Measurements from ENCODE around the gene OR5C1.
"Not testable (repeated sequence)": the region's sequence is repeated elsewhere in the genome, so short reads cannot be mapped to it uniquely, and the experiment has no call there.

Gene OR5C1

DNA sequence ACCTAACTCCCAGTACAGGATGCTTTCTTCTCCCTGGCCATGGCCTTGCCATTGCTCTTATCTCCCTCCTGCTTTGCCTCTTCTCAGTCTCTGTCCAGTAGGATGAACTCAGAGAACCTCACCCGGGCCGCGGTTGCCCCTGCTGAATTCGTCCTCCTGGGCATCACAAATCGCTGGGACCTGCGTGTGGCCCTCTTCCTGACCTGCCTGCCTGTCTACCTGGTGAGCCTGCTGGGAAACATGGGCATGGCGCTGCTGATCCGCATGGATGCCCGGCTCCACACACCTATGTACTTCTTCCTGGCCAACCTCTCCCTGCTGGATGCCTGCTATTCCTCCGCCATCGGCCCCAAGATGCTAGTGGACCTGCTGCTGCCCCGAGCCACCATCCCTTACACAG is at the start of gene OR5C1:
Gene OR5C1 (plus strand): TSS at position 103 of the 400 bp plus-strand sequence. CDS start 0 bp downstream, at position 103.
- no peak for DNase-seq

DNA sequence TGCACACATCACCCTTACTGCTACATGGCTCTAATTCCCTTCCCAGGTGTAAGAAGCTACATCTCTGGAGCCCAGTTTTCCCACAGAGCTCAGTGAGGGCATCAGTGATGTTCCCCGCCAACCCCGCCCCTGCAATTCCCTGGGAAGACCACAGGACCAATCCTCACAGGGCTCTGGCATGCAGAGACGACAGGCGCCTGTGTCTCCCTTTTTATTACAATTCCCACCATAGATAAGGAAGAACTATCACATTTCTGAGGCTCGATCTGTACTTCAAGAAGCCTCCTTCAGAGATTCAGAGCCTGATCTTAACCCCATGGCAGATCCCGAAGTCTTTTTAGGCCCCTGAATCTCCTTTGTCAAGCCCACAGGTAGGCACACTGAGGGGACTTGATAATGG is 46.7 kb upstream of the OR5C1 start, which contains the start of gene OR1L6:
Gene OR1L6 (plus strand): TSS at position 301 of the 400 bp plus-strand sequence. CDS start 7,545 bp downstream, outside the sequence.
- no peak for DNase-seq

DNA sequence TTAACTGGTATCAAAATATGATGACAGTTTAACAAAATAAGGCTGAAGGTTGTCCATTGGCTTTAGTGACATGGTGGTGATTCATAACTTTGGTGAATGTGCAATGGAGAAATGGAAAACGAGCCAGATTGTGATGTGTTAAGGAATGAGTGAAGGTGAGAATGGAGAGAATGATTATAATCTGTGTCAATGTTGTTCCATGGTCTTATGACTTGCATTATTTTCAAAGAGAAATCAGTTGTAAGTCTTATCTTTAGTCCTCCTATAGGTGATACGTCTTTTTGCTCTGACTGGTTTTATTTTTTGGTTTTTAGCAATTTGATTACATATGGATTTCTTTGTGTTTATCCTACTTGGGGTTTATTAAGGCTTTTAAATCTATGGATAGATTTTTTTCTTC is 33.9 kb upstream of the OR5C1 start:
- no peak for DNase-seq

DNA sequence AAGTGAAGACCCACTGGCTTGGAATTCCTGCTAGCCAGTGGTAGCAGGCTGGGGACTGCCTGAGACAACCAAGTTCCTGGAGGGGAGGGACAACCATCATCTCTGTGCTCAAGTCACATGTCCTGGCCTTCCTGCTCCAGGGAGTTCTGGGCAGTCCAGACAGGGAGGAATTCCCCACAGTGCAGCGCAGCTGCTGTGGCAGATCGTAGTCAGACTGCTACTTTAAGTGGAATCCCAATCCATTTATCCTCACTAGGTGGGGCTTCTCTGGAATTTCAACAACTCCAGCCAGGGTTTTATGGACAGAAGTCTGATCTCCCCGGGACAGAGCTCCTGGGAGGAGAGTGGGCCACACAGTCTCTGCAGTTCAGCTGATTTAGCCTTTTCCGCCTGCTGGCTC is 20.9 kb upstream of the OR5C1 start:
- DNase-seq = no peak

DNA sequence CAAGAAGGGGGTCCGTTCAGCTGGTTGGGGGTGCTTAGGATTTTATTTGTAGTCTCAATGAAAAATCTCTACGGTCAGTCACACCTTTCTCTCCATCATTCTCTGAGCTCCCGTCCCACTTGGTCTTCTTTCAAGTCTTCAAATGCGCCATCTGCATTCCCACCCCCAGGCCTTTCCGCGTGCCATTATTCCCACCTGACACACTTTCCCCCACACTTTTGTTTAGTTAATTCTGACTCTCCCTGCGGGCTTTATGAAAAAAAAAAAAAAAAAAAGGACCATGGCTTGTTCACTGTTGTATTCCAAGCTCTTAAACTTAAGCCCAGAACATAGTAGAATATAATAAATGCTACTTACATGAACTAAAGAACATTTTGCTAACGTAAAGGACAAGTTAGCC is 11.7 kb upstream of the OR5C1 start:
- no peak for DNase-seq

DNA sequence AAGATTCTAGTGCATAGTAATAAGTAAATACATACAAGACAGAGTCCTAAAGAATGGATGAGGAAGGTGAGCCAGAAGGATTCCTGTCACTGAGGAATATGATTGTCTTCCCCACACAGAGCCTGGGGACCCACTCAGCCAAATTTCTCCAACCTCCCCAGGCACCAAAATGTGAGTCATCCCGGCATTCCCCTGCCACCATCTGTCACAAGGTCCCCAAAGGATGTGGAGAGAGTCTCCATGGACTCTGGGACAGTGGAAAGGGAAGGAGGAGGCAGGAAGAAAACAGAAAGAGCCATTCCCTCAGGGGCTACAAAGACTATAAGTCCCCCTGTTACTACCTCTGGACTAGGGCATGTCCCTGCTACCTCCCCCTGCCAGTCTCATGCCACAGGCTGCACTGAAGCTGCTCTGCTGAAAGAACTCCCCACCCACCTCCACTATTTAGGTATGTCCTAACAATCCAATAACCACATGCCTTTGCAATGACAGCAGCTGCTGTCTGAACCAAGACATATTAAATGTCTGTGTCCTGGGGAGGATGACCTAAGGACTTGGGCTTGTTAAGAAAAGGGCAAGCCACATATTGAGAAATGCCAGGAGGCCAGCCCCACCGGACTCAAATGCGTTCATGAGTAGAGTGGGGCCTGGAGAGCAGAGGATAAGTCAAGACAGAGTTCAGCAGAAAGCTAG is 10.7 kb upstream of the OR5C1 start:
- no peak for DNase-seq

DNA sequence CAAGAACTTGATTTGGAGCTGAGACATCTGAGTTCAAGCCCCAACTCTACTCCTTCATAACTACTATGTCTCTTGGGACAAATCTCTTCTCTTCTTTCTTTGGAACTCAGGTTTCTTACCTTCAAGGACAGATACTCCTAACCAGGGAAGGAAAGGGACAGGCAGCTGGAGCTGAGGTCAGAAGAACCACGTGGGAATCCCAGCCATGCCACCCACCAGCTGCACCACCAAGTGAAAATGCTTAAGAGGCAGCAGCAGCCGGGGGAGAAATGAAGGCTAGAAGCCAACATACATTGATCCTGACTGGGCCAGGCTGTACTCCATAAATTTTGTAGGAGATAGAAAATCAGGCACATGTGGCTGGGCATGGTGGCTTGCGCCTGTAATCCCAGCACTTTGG is 9.6 kb upstream of the OR5C1 start:
- DNase-seq = no peak

DNA sequence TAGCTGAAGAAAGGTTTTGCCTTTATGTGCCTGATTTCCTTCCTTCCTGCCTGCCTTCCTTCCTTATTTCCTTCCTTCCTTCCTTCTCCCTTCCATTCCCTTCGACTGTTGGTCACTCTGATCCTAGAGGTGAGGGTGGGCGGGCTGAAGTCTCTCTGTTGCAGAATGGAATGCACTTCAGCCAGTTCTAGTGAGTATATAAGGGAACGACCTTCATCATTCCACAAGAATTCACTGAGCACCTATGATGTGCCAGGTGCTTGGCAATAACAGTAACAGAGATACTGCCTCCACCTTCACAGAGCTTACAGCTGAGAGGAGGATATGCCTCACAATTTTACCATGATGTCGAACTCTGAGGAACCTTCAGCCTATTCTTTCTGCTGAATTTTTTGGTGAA is 8.7 kb upstream of the OR5C1 start:
- no peak for DNase-seq

DNA sequence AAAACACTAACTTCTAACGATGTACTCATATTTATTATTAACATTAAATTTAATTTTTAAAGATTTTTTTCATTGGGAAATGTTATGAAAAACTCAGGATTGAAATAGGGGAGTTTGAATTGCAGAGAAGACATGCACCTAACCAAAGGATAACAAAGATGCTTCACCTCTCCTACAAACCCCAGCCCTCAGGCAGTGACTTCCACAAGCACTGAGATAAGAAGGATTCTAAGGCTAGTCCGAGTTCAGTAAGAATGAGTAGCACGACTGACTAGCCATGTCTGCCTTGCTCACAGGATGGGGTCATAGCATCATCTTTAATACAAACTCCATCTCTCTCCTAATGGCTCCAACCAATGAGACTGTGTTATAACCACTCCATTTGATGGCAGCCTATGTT is 7.1 kb upstream of the OR5C1 start:
- no peak for DNase-seq

DNA sequence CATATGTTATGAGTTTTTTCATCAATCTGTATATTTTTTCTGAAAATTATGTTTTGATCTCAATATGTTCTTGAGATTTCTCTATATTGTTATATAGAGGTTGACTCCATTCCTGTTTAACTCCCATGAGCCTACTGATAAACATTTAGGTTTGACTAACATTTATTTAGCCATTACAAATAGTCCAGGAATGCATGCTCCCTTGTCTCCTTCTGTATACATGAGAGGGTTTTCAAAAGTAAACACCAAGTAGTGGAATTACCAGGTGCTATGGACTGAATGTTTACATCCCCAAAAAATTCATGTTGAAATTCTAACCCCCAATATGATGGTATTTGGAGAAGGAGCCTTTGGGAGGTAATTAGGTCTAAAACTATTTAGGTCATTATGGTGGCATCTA is 3.5 kb upstream of the OR5C1 start:
- no peak for DNase-seq

DNA sequence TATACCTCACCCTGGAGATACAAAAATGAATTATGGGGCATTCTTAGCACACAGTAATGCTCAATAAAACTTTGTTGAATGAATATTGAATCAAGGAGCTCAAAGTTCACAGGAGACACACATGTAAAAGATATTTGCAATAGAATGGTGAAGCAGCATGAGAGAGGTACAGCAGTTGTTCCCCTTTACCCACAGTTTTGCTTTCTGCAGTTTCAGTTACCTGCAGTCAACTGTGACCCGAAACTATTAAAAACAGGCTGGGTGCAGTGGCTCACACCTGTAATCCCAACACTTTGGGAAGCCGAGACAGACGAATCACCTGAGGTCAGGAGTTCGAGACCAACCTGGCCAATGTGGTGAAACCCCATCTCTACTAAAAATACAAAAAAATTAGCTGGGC is 2.4 kb upstream of the OR5C1 start:
- no peak for DNase-seq

DNA sequence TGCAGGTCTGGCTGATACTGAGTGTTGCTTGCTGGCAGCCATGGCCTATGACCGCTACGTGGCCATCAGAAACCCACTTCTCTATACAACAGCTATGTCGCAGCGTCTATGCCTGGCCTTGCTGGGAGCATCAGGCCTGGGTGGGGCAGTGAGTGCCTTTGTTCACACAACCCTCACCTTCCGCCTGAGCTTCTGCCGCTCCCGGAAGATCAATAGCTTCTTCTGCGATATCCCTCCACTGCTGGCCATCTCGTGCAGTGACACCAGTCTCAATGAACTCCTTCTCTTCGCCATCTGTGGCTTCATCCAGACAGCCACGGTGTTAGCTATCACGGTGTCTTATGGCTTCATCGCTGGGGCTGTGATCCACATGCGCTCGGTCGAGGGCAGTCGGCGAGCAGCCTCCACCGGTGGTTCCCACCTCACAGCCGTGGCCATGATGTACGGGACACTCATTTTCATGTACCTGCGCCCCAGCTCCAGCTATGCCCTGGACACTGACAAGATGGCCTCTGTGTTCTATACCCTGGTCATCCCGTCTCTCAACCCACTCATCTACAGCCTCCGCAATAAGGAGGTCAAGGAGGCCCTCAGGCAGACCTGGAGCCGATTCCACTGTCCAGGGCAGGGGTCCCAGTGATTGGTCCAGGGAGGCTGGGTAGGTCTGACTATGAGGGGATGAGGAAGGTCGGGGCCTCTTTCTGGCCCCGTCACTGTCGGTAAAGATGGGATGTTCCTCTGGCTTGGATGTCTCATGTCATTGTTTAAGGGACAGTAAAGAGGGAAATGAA is 718 bp downstream of the OR5C1 start:
- no peak for DNase-seq

DNA sequence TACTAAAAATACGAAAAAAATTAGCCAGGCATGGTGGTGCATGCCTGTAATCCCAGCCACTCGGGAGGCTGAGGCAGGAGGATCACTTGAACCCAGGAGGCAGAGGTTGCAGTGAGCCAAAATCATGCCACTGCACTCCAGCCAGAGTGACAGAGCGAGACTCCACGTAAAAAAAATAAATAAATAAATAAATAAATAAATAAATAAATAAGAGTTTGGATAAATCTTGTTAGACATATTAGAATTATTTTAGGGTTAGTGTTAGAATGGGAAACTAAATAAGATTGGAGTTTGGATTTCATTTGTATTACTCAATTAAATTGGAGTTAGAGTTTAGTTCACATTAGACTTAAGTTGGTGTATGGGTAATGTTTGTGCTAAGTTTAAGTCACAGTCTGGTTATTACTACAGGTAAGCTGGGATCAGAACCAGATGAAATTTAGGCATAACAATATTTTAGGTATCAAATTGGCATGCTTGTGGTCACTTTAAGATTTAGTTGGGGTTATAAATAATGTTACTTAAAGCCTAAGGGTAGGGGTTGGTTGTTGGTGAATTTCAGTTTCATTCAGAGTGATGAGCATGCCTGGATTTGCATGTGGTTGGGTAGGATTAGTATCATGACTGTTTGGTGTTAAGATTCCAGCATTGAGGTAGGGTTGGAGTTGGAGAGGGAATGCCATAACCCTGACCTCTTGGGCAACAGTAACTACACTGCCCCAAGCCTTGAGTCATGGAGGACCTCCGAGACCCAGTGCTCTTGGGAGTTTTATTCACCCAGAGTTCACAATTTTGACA is 3.3 kb downstream of the OR5C1 start:
- no peak for DNase-seq

DNA sequence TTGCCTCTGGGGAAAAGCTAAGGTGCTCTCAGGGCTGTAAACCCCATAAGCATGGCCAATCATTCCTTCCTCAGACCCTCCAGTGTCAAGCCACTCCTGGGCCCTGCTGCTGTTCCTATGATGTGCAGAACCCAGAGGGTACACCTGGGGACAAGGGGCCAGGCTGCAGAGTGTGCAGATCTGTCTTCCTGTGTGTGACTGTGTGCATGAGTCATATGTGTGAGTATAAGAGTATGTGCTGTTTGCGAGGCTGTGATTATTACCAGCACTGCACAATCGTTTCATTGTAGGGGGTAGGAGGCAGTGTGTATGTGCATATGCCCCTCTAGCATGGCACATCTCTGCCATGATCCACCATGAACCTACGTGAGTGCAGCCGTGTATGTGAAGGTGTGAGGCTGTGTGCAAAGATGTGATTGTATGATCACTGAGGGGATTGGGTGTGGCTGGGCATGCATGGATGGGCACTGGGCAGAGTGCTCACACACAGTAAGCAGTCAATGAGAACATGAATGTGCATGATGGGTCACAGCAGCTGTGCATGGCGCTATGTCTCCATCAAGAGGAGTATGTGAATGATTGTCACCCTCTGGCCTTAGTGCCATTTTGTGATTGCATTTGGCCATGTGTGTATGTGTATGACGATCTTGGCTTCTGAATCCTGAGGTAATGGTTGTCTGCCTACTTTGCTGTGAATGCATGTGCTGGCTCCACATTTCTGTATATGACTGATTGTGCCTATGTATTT is 8.8 kb downstream of the OR5C1 start:
- DNase-seq = no peak

DNA sequence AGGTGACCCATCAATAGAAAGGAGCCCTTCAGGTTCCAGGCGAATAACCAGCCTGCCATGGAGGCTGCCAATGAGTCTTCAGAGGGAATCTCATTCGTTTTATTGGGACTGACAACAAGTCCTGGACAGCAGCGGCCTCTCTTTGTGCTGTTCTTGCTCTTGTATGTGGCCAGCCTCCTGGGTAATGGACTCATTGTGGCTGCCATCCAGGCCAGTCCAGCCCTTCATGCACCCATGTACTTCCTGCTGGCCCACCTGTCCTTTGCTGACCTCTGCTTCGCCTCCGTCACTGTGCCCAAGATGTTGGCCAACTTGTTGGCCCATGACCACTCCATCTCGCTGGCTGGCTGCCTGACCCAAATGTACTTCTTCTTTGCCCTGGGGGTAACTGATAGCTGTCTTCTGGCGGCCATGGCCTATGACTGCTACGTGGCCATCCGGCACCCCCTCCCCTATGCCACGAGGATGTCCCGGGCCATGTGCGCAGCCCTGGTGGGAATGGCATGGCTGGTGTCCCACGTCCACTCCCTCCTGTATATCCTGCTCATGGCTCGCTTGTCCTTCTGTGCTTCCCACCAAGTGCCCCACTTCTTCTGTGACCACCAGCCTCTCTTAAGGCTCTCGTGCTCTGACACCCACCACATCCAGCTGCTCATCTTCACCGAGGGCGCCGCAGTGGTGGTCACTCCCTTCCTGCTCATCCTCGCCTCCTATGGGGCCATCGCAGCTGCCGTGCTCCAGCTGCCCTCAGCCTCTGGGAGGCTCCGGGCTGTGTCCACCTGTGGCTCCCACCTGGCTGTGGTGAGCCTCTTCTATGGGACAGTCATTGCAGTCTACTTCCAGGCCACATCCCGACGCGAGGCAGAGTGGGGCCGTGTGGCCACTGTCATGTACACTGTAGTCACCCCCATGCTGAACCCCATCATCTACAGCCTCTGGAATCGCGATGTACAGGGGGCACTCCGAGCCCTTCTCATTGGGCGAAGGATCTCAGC is 11.6 kb downstream of the OR5C1 start, which contains the start of gene OR1K1:
Gene OR1K1 (plus strand): TSS at position 58 of the 995 bp plus-strand sequence. CDS start 0 bp downstream, at position 58.
- no peak for DNase-seq

DNA sequence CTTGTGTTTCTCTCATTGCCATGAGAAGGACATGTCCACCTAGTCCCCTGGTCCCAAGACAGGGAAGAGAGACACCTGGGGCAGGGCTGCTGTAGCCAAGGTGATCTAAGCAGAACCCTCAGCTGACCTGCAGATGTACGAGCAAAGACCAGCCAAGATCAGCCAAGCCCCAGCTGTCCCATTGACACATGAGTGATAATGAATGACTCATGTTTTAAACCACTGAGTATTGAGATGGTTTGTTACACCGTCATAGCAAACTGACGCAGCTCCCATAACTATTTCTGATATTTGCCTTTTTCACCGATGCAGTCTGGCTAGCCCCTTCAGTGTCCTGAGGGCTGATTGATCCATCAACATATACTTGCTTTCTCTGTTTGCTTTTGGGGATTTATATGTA is 17.9 kb downstream of the OR5C1 start:
- DNase-seq = peak; percentile 55

DNA sequence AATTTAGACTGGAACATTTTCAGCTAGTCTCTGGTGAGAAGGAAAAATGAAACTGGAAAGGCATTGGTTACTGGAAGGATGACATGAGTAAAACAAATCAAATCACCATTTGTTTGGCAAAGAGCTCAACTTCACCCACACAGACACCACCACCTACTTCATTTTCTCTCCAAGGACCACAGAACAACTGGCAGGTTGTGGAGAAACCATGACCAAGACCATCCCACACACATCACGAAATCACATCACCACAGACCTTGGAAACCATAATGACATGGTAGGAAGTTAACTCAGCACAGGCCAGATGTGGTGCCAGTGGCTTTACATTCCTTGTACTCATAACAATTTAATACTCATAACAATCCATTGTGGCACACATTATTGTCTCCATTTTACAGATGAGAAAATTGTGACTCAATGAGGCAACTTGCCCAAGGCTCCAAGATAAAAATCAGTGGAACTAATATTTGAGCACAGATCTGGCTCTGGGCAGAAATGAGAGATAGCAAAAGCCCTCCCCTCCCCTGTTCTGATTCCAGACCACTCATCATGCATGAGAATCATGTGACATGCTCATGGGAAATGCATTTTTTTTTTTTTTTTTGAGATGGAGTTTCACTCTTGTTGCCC is 18.7 kb downstream of the OR5C1 start:
- DNase-seq = peak; percentile 87

DNA sequence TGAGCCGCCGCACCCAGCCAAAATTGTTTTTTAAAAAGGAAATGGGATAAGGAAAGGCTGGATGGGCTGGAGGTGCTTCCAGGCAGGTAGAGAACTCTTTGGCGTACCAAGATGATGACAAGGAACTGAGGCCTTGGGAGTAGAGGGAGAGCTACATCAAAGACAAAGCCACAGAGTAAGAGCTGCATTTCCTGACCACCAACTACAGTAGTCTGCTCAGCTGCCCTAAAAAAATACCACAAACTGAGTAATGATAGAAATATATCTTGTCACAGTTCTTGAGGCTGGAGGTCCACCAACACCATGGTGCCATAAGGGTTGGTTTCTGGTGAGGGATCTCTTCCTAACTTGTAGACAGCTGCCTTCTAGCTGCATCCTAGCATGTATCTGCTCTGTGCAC is 19.4 kb downstream of the OR5C1 start:
- DNase-seq = peak; percentile 48

DNA sequence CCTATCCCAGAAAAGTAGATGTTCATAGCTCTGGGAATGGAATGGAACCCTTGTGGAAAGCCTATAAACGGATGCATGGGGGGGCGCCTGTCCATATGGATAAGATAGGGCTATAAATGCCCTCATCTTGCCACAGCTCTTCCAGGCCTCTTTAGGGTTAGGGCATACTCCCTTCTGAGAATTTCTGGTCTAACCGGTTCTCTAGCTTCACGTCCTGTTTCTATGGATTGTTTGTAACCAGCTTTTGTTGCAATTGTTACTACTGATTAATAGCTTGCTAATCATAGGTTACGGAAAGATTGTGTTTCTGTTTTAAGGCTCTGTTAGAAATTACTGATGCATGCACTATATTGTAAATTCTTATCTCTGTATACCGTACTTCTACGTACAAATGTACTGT is 20.5 kb downstream of the OR5C1 start:
- DNase-seq = not testable (repeated sequence)

DNA sequence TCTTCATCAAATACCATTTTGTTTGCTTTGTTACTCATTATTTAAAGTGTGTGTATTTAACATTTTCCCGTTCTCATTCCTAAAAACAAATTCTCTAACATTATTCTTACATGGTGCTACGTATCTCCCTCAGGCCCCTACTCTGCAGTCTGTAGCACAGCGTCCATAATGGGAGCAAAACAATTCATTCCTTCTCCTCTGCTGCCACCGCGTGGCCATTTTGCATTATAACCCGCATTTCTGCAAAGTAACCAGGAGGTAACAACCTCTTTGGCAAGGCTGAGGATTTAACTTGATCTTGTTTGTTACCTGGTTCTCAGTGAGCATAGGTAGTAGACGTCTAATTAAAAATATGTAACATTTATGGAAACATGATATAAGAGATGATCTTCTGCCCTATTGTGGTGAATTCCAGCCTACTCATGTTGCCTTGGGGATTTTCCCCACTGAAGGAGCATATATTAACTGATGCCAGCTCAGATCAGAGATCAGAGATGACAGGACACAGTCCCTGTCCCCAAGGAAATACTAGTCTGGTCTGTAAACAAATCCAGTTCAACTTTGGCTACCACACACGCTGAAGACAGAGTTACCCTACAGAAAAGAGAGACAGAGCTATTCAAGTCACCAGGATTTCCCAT is 21.7 kb downstream of the OR5C1 start:
- DNase-seq = peak; percentile 79
